Neuronal stem cell (in vitro differentiated cells): ENCODE results near the gene SLC11A2.

Source experiments
- DNase-seq: peaks from one replicate; pipeline ENCODE4 v3.0.0-alpha.2; 2013; ENCODE audit warnings: low spot score
- H2AFZ ChIP-seq: one replicate; pipeline ENCODE4 v1.6.1; 2013; ENCODE audit warnings: mild to moderate bottlenecking, low read length, inconsistent platforms
- H2AK5ac ChIP-seq: 2 replicates; pipeline ENCODE4 v1.6.1; 2013; ENCODE audit warnings: low read depth, mild to moderate bottlenecking, inconsistent platforms, low read length, moderate library complexity, mixed read lengths
- H2BK120ac ChIP-seq: 2 replicates; pipeline ENCODE4 v1.6.1; 2013; ENCODE audit warnings: low read depth, mild to moderate bottlenecking, inconsistent platforms, low read length, moderate library complexity, mixed read lengths
- H2BK12ac ChIP-seq: one replicate; pipeline ENCODE4 v1.6.1; 2013; ENCODE audit warnings: low read length, inconsistent platforms
- H2BK15ac ChIP-seq: 2 replicates; pipeline ENCODE4 v1.6.1; 2013; ENCODE audit warnings: mild to moderate bottlenecking, low read length, inconsistent platforms, mixed read lengths
- H2BK5ac ChIP-seq: one replicate; pipeline ENCODE4 v1.6.1; 2013; ENCODE audit warnings: inconsistent platforms, mild to moderate bottlenecking, low read length, moderate library complexity
- H3K14ac ChIP-seq: one replicate; pipeline ENCODE4 v1.6.1; 2013; ENCODE audit warnings: low read length, inconsistent platforms
- H3K18ac ChIP-seq: 2 replicates; pipeline ENCODE4 v1.6.1; 2013; ENCODE audit warnings: low read length, inconsistent platforms
- H3K23ac ChIP-seq: 2 replicates; pipeline ENCODE4 v1.6.1; 2013; ENCODE audit warnings: low read depth, mild to moderate bottlenecking, mixed read lengths, low read length, inconsistent platforms; ENCODE audit not compliant: poor library complexity
- H3K27ac ChIP-seq: replicated peaks from 3 replicates; pipeline ENCODE4 v1.5.1; 2013; ENCODE audit warnings: low read length, inconsistent platforms
- H3K27me3 ChIP-seq, 3 experiments: 2 replicates each; pipeline ENCODE4 v1.6.1; 2013; ENCODE audit warnings: low read length in 3 of 3, mild to moderate bottlenecking in 2 of 3, inconsistent platforms in 1 of 3, low read depth in 1 of 3, mixed read lengths in 1 of 3, moderate library complexity in 1 of 3; ENCODE audit not compliant: control insufficient read depth in 3 of 3, insufficient read depth in 3 of 3
- H3K36me3 ChIP-seq, 2 donors: replicated peaks in 1 of 2; 2 replicates each; pipeline ENCODE4 v1.6.1; 2013; ENCODE audit warnings: low read length in 2 of 2; ENCODE audit not compliant: control insufficient read depth in 2 of 2, insufficient read depth in 2 of 2
- H3K4ac ChIP-seq: 2 replicates; pipeline ENCODE4 v1.6.1; 2013; ENCODE audit warnings: inconsistent platforms, mild to moderate bottlenecking, low read length, moderate library complexity
- H3K4me1 ChIP-seq, 2 donors: 1 replicate in 1 of 2; 2 replicates in 1 of 2; pipeline ENCODE4 v1.6.1; 2013; ENCODE audit warnings: low read length in 2 of 2, low read depth in 1 of 2; ENCODE audit not compliant: control insufficient read depth in 2 of 2, insufficient read depth in 1 of 2
- H3K4me2 ChIP-seq: one replicate; pipeline ENCODE4 v1.6.1; 2013; ENCODE audit warnings: mild to moderate bottlenecking, low read length, inconsistent platforms; ENCODE audit not compliant: insufficient read depth, poor library complexity, severe bottlenecking
- H3K4me3 ChIP-seq, 2 donors: 2 replicates each; pipeline ENCODE4 v1.5.1; 2013; ENCODE audit warnings: low read length in 2 of 2, mild to moderate bottlenecking in 2 of 2, inconsistent platforms in 1 of 2, moderate library complexity in 1 of 2
- H3K79me1 ChIP-seq: one replicate; pipeline ENCODE4 v1.6.1; 2013; ENCODE audit warnings: low read depth, mild to moderate bottlenecking, inconsistent platforms, low read length, moderate library complexity
- H3K9ac ChIP-seq: one replicate; pipeline ENCODE4 v1.6.1; 2013; ENCODE audit warnings: mild to moderate bottlenecking, low read depth, low read length, inconsistent platforms; ENCODE audit not compliant: poor library complexity
- H3K9me3 ChIP-seq, 2 donors: replicated peaks in 1 of 2; 2 replicates each; pipeline versions ENCODE3 to v1.6.1; 2013; ENCODE audit warnings: low read length in 2 of 2, mild to moderate bottlenecking in 2 of 2, inconsistent platforms in 1 of 2, low read depth in 1 of 2, mixed read lengths in 1 of 2, moderate library complexity in 1 of 2; ENCODE audit not compliant: control insufficient read depth in 2 of 2, insufficient read depth in 1 of 2
- H4K8ac ChIP-seq: one replicate; pipeline ENCODE4 v1.6.1; 2013; ENCODE audit warnings: low read depth, mild to moderate bottlenecking, inconsistent platforms, low read length, moderate library complexity
- H4K91ac ChIP-seq: one replicate; pipeline ENCODE4 v1.6.1; 2013; ENCODE audit warnings: low read length, low read depth, mild to moderate bottlenecking, inconsistent platforms; ENCODE audit not compliant: poor library complexity
- WGBS, 2 donors: extraction: QIAGEN DNeasy Blood & Tissue Kit; methylation state at CpG; one replicate each; pipeline ENCODE4 v1.1.7; 2013; ENCODE audit warnings: missing lambda C conversion rate in 2 of 2, mixed read lengths in 1 of 2; ENCODE audit not compliant: insufficient read length in 2 of 2, insufficient replicate concordance in 1 of 2; ENCODE audit errors: extremely low coverage in 2 of 2; 5-methylcytosine and 5-hydroxymethylcytosine counted together

The SLC11A2 gene

GRCh38 chr12:51049525-51049924 lies 23.3 kb upstream of the SLC11A2 start:
- Histone ChIP-seq H3K14ac (no peak overlapping the region), H3K27ac (no peak overlapping the region), H3K36me3 (peaks cover 4 to 5% of the 10 kb centered on the region in 2 donors), H3K4ac (no peak overlapping the region), H3K79me1 (no peaks in the 10 kb centered on the region), H2BK12ac (no peak overlapping the region), H2BK120ac (no peak overlapping the region), H3K9me3 (no peaks in the 10 kb centered on the region), H2BK15ac (no peak overlapping the region), H3K4me1 (peaks cover 3% of the 10 kb centered on the region in 2 donors), H3K18ac (no peak overlapping the region), H3K9ac (no peak overlapping the region), H3K4me3 (no peak overlapping the region), H3K23ac (no peak overlapping the region), H2AK5ac (no peak overlapping the region), H3K4me2 (no peak overlapping the region), H4K8ac (no peak overlapping the region), H2AFZ (no peak overlapping the region), H3K27me3 (no peaks in the 10 kb centered on the region), H2BK5ac (no peak overlapping the region), H4K91ac (no peak overlapping the region)
- no CpG with 5 or more reads among the region's 3 CpGs for WGBS, 2 donors
- no peak for DNase-seq

GRCh38 chr12:51048661-51049251 lies 22.6 kb upstream of the SLC11A2 start:
- Histone ChIP-seq H3K4ac (no peak overlapping the region), H3K79me1 (no peaks in the 10 kb centered on the region), H3K27ac (no peak overlapping the region), H2AFZ (peak overlapping the region; percentile 85), H2BK12ac (no peak overlapping the region), H3K4me3 (peak overlapping the region; percentile 51 to 87), H2BK5ac (no peak overlapping the region), H3K23ac (no peak overlapping the region), H3K18ac (no peak overlapping the region), H3K4me1 (peaks cover 3% of the 10 kb centered on the region in 2 donors), H2BK15ac (no peak overlapping the region), H4K8ac (no peak overlapping the region), H4K91ac (no peak overlapping the region), H3K9ac (peak overlapping the region; percentile 61), H3K9me3 (no peaks in the 10 kb centered on the region), H3K27me3 (no peaks in the 10 kb centered on the region), H3K36me3 (peaks cover 3 to 4% of the 10 kb centered on the region in 2 donors), H3K4me2 (peak overlapping the region; percentile 63), H2BK120ac (no peak overlapping the region), H2AK5ac (no peak overlapping the region), H3K14ac (no peak overlapping the region)
- WGBS, 2 donors = no CpG with 5 or more reads among the region's 14 CpGs
- no peak for DNase-seq

- no peak within 1 kb of the TSS for H3K4ac ChIP-seq
- no peak within 1 kb of the TSS for H2BK12ac ChIP-seq
- peak within 1 kb of the TSS; percentile 13 for H2BK5ac ChIP-seq
- H3K4me2 ChIP-seq = peak within 1 kb of the TSS; percentile 63
- H3K18ac ChIP-seq = peak within 1 kb of the TSS; percentile 94
- no peak within 1 kb of the TSS for H4K8ac ChIP-seq
- no peak within 1 kb of the TSS for H2BK15ac ChIP-seq
- no peaks in the 10 kb centered on the region for H3K9me3 ChIP-seq
- no CpG with 5 or more reads among the region's 51 CpGs for WGBS, 2 donors
- H3K27ac ChIP-seq = peak within 1 kb of the TSS; percentile 71
- no peak within 1 kb of the TSS for H3K14ac ChIP-seq
- H3K79me1 ChIP-seq = no peaks in the 10 kb centered on the region
- peaks cover 3% of the 10 kb centered on the region in 2 donors for H3K4me1 ChIP-seq
- no peaks in the 10 kb centered on the region for H3K27me3 ChIP-seq
- no peak within 1 kb of the TSS for H2BK120ac ChIP-seq
- peak within 1 kb of the TSS; percentile 73 for H3K9ac ChIP-seq
- H2AK5ac ChIP-seq = no peak within 1 kb of the TSS
- H3K4me3 ChIP-seq = peak within 1 kb of the TSS; percentile 51 to 87
- DNase-seq = peak; percentile 92
- H3K23ac ChIP-seq = peak within 1 kb of the TSS; percentile 66
- H2AFZ ChIP-seq = peak within 1 kb of the TSS; percentile 85
- H3K36me3 ChIP-seq = peaks cover 3 to 4% of the 10 kb centered on the region in 2 donors
- H4K91ac ChIP-seq = no peak within 1 kb of the TSS
Observed at GRCh38 chr12:51047655-51048540, 21.7 kb upstream of the SLC11A2 start, which contains the start of gene LETMD1. LETMD1 (plus strand) TSS chr12:51048327; CDS start chr12:51048357, 30 bp downstream.

- no peaks in the 10 kb centered on the region for H3K4me1 ChIP-seq
- H3K27ac ChIP-seq = no peak overlapping the region
- no peak overlapping the region for H4K8ac ChIP-seq
- H3K4ac ChIP-seq = no peak overlapping the region
- H2AK5ac ChIP-seq = no peak overlapping the region
- no CpG with 5 or more reads among the region's 3 CpGs for WGBS, 2 donors
- H3K23ac ChIP-seq = no peak overlapping the region
- no peak overlapping the region for H3K4me2 ChIP-seq
- H3K36me3 ChIP-seq = no peaks in the 10 kb centered on the region
- no peak overlapping the region for H2AFZ ChIP-seq
- H2BK12ac ChIP-seq = no peak overlapping the region
- no peak overlapping the region for H2BK120ac ChIP-seq
- no peak overlapping the region for H3K14ac ChIP-seq
- H3K9me3 ChIP-seq = no peaks in the 10 kb centered on the region
- peaks cover 0 to 4% (median 0%) of the 10 kb centered on the region in 3 experiments for H3K27me3 ChIP-seq
- H3K79me1 ChIP-seq = peaks cover 1% of the 10 kb centered on the region
- no peak overlapping the region for H3K9ac ChIP-seq
- H3K18ac ChIP-seq = no peak overlapping the region
- no peak overlapping the region for H3K4me3 ChIP-seq
- no peak overlapping the region for H2BK5ac ChIP-seq
- H4K91ac ChIP-seq = no peak overlapping the region
- H2BK15ac ChIP-seq = no peak overlapping the region
- DNase-seq = no peak
Observed at GRCh38 chr12:51036279-51036678, 10.1 kb upstream of the SLC11A2 start.
